Thymus (tissue), 11 donors: Measurements from ENCODE around the gene HRH2. TPM values are rescaled to one million over a fixed set of nuclear protein-coding genes. Genes with fewer than 3 reads are reported as not detected.

Experiments used
- DNase-seq, 9 donors: peaks; one replicate each; pipeline ENCODE4 v3.0.0-alpha.2; 2013; ENCODE audit warnings: low spot score in 9 of 9, low read depth in 6 of 9, missing footprints in 1 of 9
- H3K27ac ChIP-seq, 2 donors: one replicate each; pipeline ENCODE4 v1.5.1; 2013; ENCODE audit warnings: control low read depth in 1 of 2, low read depth in 1 of 2, low read length in 1 of 2, mild to moderate bottlenecking in 1 of 2, moderate library complexity in 1 of 2
- H3K27me3 ChIP-seq, 2 donors: one replicate each; pipeline ENCODE4 v1.5.1; 2013; ENCODE audit warnings: low read length in 1 of 2; ENCODE audit not compliant: control insufficient read depth in 2 of 2, insufficient read depth in 1 of 2
- H3K36me3 ChIP-seq, 2 donors: one replicate each; pipeline ENCODE4 v1.5.1; 2013; ENCODE audit warnings: low read length in 1 of 2, mild to moderate bottlenecking in 1 of 2, moderate library complexity in 1 of 2; ENCODE audit not compliant: control insufficient read depth in 2 of 2, insufficient read depth in 2 of 2
- H3K4me1 ChIP-seq, 2 donors: one replicate each; pipeline ENCODE4 v1.5.1; 2013; ENCODE audit warnings: low read length in 2 of 2; ENCODE audit not compliant: control insufficient read depth in 2 of 2, insufficient read depth in 2 of 2
- H3K4me3 ChIP-seq, 2 donors: one replicate each; pipeline ENCODE4 v1.5.1; 2013; ENCODE audit warnings: low read length in 2 of 2, control low read depth in 1 of 2, mild to moderate bottlenecking in 1 of 2
- H3K9me3 ChIP-seq, 2 donors: one replicate each; pipeline ENCODE4 v1.5.1; 2013; ENCODE audit warnings: low read length in 1 of 2, mild to moderate bottlenecking in 1 of 2; ENCODE audit not compliant: control insufficient read depth in 2 of 2, insufficient read depth in 1 of 2
- WGBS: extraction: QIAGEN DNeasy Blood & Tissue Kit; methylation state at CpG from one replicate; pipeline ENCODE4 v1.1.7; 2013; 5-methylcytosine and 5-hydroxymethylcytosine counted together
- polyA plus RNA-seq: library from polyadenylated mRNA; stranded (reverse); fragments of 200-250 nt; gene quantifications from one replicate; pipeline ENCODE4 v1.2.3, GENCODE V29; 2013
- total RNA-seq: library from RNA; stranded (reverse); fragments of 120-200 nt; gene quantifications from one replicate; pipeline ENCODE4 v1.2.4, GENCODE V29; 2013
- donor health status: healthy.

Gene HRH2
- total and polyA plus RNA-seq, 2 donors, result 4.2 to 5.2 TPM

- H3K4me3 ChIP-seq, result no peak overlapping the region
- 93% methylated on average over 11 of the region's 11 CpGs for WGBS
- H3K4me1 ChIP-seq, result peaks cover 24 to 68% of the 10 kb centered on the region in 2 donors
- H3K9me3 ChIP-seq, result no peaks in the 10 kb centered on the region
- H3K36me3 ChIP-seq, result peaks cover 9 to 11% of the 10 kb centered on the region in 2 donors
- no peak for DNase-seq
- no peaks in the 10 kb centered on the region for H3K27me3 ChIP-seq
- no peak overlapping the region for H3K27ac ChIP-seq
These were observed 32.7 kb downstream of the HRH2 start for GRCh38 chr5:175690586-175690985.

GRCh38 chr5:175691761-175692160, 33.9 kb downstream of the HRH2 start:
- WGBS, result 96% methylated on average over 5 of the region's 5 CpGs
- Histone ChIP-seq H3K4me3 (no peak overlapping the region), H3K9me3 (peaks cover 0 to 3% of the 10 kb centered on the region in 2 donors), H3K4me1 (peaks cover 27 to 80% of the 10 kb centered on the region in 2 donors), H3K27ac (no peak overlapping the region), H3K36me3 (peaks cover 3 to 4% of the 10 kb centered on the region in 2 donors), H3K27me3 (no peaks in the 10 kb centered on the region)
- DNase-seq, result no peak

GRCh38 chr5:175692235-175692995, 34.5 kb downstream of the HRH2 start:
- 98% methylated on average over 16 of the region's 16 CpGs for WGBS
- H3K4me3 ChIP-seq, result no peak overlapping the region
- peaks cover 0 to 3% of the 10 kb centered on the region in 2 donors for H3K9me3 ChIP-seq
- no peak overlapping the region for H3K27ac ChIP-seq
- no peaks in the 10 kb centered on the region for H3K27me3 ChIP-seq
- H3K4me1 ChIP-seq, result peaks cover 28 to 83% of the 10 kb centered on the region in 2 donors
- DNase-seq, result no peak
- H3K36me3 ChIP-seq, result peaks cover under 1 to 3% of the 10 kb centered on the region in 2 donors

DNA sequence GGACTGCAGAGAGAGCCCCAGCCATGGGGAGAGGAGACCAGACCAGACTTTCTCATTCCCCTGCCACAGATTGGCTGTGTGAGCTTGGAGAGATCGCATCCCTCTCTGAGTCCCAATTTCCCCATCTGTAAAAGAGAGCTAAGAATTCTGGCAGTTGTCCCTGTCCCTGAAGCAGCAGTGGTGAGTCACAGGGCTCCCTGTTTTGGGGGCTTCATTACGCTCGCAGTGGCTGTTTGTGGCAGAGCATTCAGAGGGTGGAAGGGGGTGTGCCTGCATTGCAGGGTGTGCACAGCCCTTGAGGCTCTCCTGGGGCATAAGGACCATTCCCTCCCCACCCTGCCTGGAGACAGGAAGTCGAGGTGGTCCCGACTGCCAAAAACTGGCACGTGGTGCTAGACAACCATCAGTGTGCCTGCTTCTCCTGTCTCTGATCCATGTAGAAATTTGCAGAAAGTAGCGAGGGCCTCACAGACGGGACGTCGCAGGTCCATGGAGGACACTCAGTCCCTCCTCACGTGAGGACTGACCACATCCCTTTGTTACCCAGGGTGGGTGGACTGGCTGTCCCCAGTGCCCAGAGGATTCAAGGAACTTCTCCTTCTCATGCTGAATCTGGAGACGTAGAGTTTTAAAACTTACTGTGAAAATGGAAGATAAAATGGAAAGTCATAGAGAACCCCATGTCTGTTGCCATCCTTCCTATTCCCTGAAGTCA, 35.3 kb downstream of the HRH2 start:
- H3K27me3 ChIP-seq, result no peaks in the 10 kb centered on the region
- H3K36me3 ChIP-seq, result peaks cover 3 to 4% of the 10 kb centered on the region in 2 donors
- H3K9me3 ChIP-seq, result peaks cover 0 to 3% of the 10 kb centered on the region in 2 donors
- H3K4me1 ChIP-seq, result peaks cover 28 to 83% of the 10 kb centered on the region in 2 donors
- peak overlapping the region in 1 of 2 donors; percentile 70 for H3K27ac ChIP-seq
- no peak overlapping the region for H3K4me3 ChIP-seq
- DNase-seq, result no peak
- WGBS, result 68% methylated on average over 12 of the region's 12 CpGs

GRCh38 chr5:175693741-175694140, 35.9 kb downstream of the HRH2 start:
- peaks cover 5 to 6% of the 10 kb centered on the region in 2 donors for H3K36me3 ChIP-seq
- H3K4me1 ChIP-seq, result peaks cover 28 to 81% of the 10 kb centered on the region in 2 donors
- peaks cover 0 to 3% of the 10 kb centered on the region in 2 donors for H3K9me3 ChIP-seq
- no peak overlapping the region for H3K4me3 ChIP-seq
- peak overlapping the region in 1 of 2 donors; percentile 70 for H3K27ac ChIP-seq
- H3K27me3 ChIP-seq, result no peaks in the 10 kb centered on the region
- DNase-seq, result peak in 2 of 9 donors; percentile 21 to 51
- WGBS, result 24% methylated on average over 5 of the region's 5 CpGs

DNA sequence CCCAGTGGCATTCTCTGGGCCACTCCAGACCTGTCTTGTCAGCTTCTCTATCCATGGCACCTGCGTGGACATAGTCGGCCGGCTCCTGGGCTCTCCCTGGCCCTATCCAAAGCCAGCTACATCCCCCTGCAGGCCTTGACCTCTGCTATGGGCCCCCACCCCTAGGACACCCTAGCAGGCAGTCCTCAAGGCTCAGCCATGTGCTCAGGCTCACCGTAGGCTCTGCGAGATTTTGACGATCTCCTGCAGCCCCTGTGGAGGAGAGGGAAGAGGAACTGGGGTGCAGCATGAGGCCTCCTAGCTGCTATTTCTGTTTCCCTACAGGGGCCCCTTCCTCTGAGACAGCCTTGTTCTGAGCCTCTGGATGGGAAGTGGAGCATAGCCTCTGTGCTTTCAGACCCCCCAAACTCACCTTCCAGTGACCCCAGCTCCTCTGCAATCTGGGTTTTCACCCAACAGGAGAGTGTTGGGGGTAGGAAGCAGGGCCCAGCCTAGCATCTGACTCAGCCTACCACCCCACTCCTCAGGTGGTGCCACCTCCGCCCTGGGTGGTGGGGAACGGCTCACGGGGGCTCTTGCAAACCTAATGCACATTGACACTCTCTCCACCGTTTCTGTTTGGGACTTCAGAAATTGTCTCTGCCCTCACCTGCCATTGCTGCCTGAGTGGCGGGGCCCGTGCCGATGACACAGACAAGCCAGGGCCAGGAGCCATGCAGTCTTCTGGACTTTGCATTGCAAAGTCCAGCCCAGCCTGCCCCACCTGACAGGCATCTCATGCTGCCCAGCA, 36.7 kb downstream of the HRH2 start:
- Histone ChIP-seq H3K9me3 (peaks cover 0 to 3% of the 10 kb centered on the region in 2 donors), H3K4me3 (no peak overlapping the region), H3K27ac (peak overlapping the region; percentile 36 to 70), H3K4me1 (peaks cover 26 to 73% of the 10 kb centered on the region in 2 donors), H3K36me3 (peaks cover 5 to 8% of the 10 kb centered on the region in 2 donors), H3K27me3 (no peaks in the 10 kb centered on the region)
- peak in 2 of 9 donors; percentile 23 to 54 for DNase-seq
- WGBS, result 67% methylated on average over 13 of the region's 13 CpGs

GRCh38 chr5:175695161-175696126, 37.6 kb downstream of the HRH2 start:
- peak overlapping the region; percentile 62 to 83 for H3K27ac ChIP-seq
- peaks cover 0 to 3% of the 10 kb centered on the region in 2 donors for H3K9me3 ChIP-seq
- H3K4me1 ChIP-seq, result peaks cover 26 to 64% of the 10 kb centered on the region in 2 donors
- H3K27me3 ChIP-seq, result no peaks in the 10 kb centered on the region
- peaks cover 6 to 9% of the 10 kb centered on the region in 2 donors for H3K36me3 ChIP-seq
- no peak for DNase-seq
- H3K4me3 ChIP-seq, result no peak overlapping the region
- WGBS, result 91% methylated on average over 19 of the region's 19 CpGs
